Fibroblast of skin of left biceps (primary cell): ENCODE data around the gene TMEM178A.
"Not testable (repeated sequence)": the region's sequence is repeated elsewhere in the genome, so short reads cannot be mapped to it uniquely, and the experiment has no call there.

ENCODE experiments used
- DNase-seq, 2 experiments: peaks; one replicate each; pipeline ENCODE4 v3.0.0-alpha.2; 2013; ENCODE audit warnings: low read depth in 2 of 2

The TMEM178A gene

GRCh38 chr2:39665811-39666490, at the start of gene TMEM178A:
Gene TMEM178A (plus strand): TSS chr2:39665917. CDS start chr2:39665975, 58 bp downstream.
- DNase-seq = no peak

GRCh38 chr2:39618236-39618635, 47.5 kb upstream of the TMEM178A start:
- DNase-seq = no peak

- no peak for DNase-seq
These were observed 47.0 kb upstream of the TMEM178A start for GRCh38 chr2:39618736-39619135.

GRCh38 chr2:39620067-39620466, 45.6 kb upstream of the TMEM178A start:
- DNase-seq = peak; percentile 61 to 66

GRCh38 chr2:39621596-39621995, 44.1 kb upstream of the TMEM178A start:
- DNase-seq = no peak

GRCh38 chr2:39622860-39623259, 42.9 kb upstream of the TMEM178A start:
- no peak for DNase-seq

GRCh38 chr2:39623917-39624316, 41.8 kb upstream of the TMEM178A start:
- DNase-seq = no peak

- DNase-seq = no peak
These were observed 40.4 kb upstream of the TMEM178A start for GRCh38 chr2:39625193-39625926.

GRCh38 chr2:39625927-39626270, 39.8 kb upstream of the TMEM178A start:
- no peak for DNase-seq

- not testable (repeated sequence) for DNase-seq
These were observed 37.4 kb upstream of the TMEM178A start for GRCh38 chr2:39628346-39628745.

GRCh38 chr2:39629646-39630045, 36.1 kb upstream of the TMEM178A start:
- no peak for DNase-seq

GRCh38 chr2:39631256-39631655, 34.5 kb upstream of the TMEM178A start:
- no peak for DNase-seq

GRCh38 chr2:39631718-39632117, 34.0 kb upstream of the TMEM178A start:
- DNase-seq = peak; percentile 82 to 84

- peak in 1 of 2 experiments; percentile 22 for DNase-seq
These were observed 32.8 kb upstream of the TMEM178A start for GRCh38 chr2:39632876-39633275.

- no peak for DNase-seq
These were observed 29.4 kb upstream of the TMEM178A start for GRCh38 chr2:39636306-39636705.

GRCh38 chr2:39638581-39638980, 27.1 kb upstream of the TMEM178A start:
- DNase-seq = no peak

GRCh38 chr2:39640107-39640506, 25.6 kb upstream of the TMEM178A start:
- no peak for DNase-seq

- no peak for DNase-seq
These were observed 25.0 kb upstream of the TMEM178A start for GRCh38 chr2:39640681-39641080.

GRCh38 chr2:39641635-39642034, 24.1 kb upstream of the TMEM178A start:
- DNase-seq = no peak

GRCh38 chr2:39642051-39642718, 23.5 kb upstream of the TMEM178A start:
- peak; percentile 55 to 61 for DNase-seq

- no peak for DNase-seq
These were observed 19.9 kb upstream of the TMEM178A start for GRCh38 chr2:39645826-39646225.

- no peak for DNase-seq
These were observed 19.4 kb upstream of the TMEM178A start for GRCh38 chr2:39646267-39646666.
